Measurements from ENCODE around the gene ABCC9. TPM values are rescaled to one million over a fixed set of nuclear protein-coding genes. Genes with fewer than 3 reads are reported as not detected.

Gene ABCC9
- total RNA-seq, 3 donors from 2014 or later (not counting 1 experiment from before 2014, with no cell fraction given) = 0.02 to 0.05 TPM; not detected in 1

DNA sequence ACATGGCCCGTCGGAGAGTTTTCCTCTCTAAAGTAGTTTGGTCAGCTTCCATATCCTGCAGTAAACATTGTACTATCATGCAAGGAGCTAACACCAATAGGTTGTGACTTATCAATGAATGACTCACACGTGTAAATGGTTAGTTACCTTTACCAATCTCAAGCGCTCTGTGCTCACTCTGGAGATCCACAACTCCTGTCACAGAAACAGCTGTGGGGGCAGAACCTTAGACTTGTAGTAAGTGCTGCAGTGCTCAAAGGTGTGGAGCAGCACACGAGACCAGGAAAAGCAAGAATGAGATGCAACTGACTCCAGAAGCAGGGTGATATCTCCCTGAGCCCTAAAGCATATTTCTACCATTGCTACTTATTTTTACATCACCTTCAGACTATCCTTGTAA lies 93.0 kb downstream of the ABCC9 start:
- Histone ChIP-seq H3K27ac (ENCODE audit: low read length) (no peak overlapping the region), H3K9me3 (ENCODE audit: control insufficient read depth, insufficient read depth, low read length) (no peaks in the 10 kb centered on the region), H3K4me1 (ENCODE audit: control insufficient read depth, insufficient read depth, low read length) (no peaks in the 10 kb centered on the region), H3K27me3 (ENCODE audit: control insufficient read depth, insufficient read depth, low read length) (no peaks in the 10 kb centered on the region), H3K4me3 (ENCODE audit: low read length) (no peak overlapping the region), H3K36me3 (ENCODE audit: control insufficient read depth, insufficient read depth, low read length) (no peaks in the 10 kb centered on the region)
- 80% methylated on average over 5 of the region's 5 CpGs for WGBS (ENCODE audit: insufficient coverage)
- no peak for TF ChIP-seq CTCF (IDR thresholded peaks at IDR 0.05)
- intact Hi-C loops (cut with micrococcal nuclease) = no loop called here
- no peak for DNase-seq
- Mint-ChIP-seq H3K4me3 (no peak overlapping the region), H3K27me3 (ENCODE audit: low read depth in 2 of 2) (no peaks in the 10 kb centered on the region), H3K4me1 (no peaks in the 10 kb centered on the region), H3K27ac (no peak overlapping the region), H3K36me3 (no peaks in the 10 kb centered on the region), H3K9me3 (peaks cover 3 to 6% of the 10 kb centered on the region in 2 donors)
- ATAC-seq = no peak

DNA sequence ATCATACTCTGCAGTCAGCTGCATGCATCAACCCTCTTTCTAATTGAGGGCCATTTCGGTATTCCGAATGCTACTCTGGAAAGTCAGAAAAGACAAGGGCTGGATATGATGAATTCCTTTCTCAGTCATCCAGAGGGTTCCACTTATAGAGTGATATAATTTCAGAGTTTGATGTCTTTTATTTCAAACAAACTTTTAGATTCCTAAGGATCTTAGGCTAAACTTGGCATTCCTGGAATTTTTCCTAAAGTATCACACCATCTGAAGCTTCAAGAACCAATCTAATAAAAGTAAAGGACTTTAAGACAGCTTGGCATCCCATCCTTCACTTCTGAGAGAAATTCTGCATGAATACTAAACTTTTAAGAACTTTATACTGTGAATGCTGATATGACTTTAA lies 97.4 kb downstream of the ABCC9 start:
- intact Hi-C loops (cut with micrococcal nuclease) = no loop called here
- no peak overlapping the region for H3K4me3 ChIP-seq (ENCODE audit: low read length)
- no peaks in the 10 kb centered on the region for H3K36me3 ChIP-seq (ENCODE audit: control insufficient read depth, insufficient read depth, low read length)
- no peak for DNase-seq
- H3K9me3 ChIP-seq (ENCODE audit: control insufficient read depth, insufficient read depth, low read length) = no peaks in the 10 kb centered on the region
- Mint-ChIP-seq H3K27ac (no peak overlapping the region), H3K9me3 (peaks cover 4 to 7% of the 10 kb centered on the region in 2 donors), H3K4me1 (no peaks in the 10 kb centered on the region), H3K27me3 (ENCODE audit: low read depth in 2 of 2) (no peaks in the 10 kb centered on the region), H3K4me3 (no peak overlapping the region), H3K36me3 (no peaks in the 10 kb centered on the region)
- 88% methylated on average over 2 of the region's 2 CpGs for WGBS (ENCODE audit: insufficient coverage)
- H3K27me3 ChIP-seq (ENCODE audit: control insufficient read depth, insufficient read depth, low read length) = no peaks in the 10 kb centered on the region
- H3K4me1 ChIP-seq (ENCODE audit: control insufficient read depth, insufficient read depth, low read length) = no peaks in the 10 kb centered on the region
- TF ChIP-seq CTCF (IDR thresholded peaks at IDR 0.05) = no peak
- no peak overlapping the region for H3K27ac ChIP-seq (ENCODE audit: low read length)
- ATAC-seq = no peak

GRCh38 chr12:21839776-21840175 lies 101.5 kb downstream of the ABCC9 start:
- Histone ChIP-seq H3K27me3 (ENCODE audit: control insufficient read depth, insufficient read depth, low read length) (no peaks in the 10 kb centered on the region), H3K36me3 (ENCODE audit: control insufficient read depth, insufficient read depth, low read length) (no peaks in the 10 kb centered on the region), H3K4me1 (ENCODE audit: control insufficient read depth, insufficient read depth, low read length) (no peaks in the 10 kb centered on the region), H3K27ac (ENCODE audit: low read length) (no peak overlapping the region), H3K9me3 (ENCODE audit: control insufficient read depth, insufficient read depth, low read length) (no peaks in the 10 kb centered on the region), H3K4me3 (ENCODE audit: low read length) (no peak overlapping the region)
- H3K4me1 Mint-ChIP-seq = no peaks in the 10 kb centered on the region
- no peaks in the 10 kb centered on the region for H3K36me3 Mint-ChIP-seq
- intact Hi-C loops (cut with micrococcal nuclease) = no loop called here
- no peak overlapping the region for H3K4me3 Mint-ChIP-seq
- no peak for TF ChIP-seq CTCF (IDR thresholded peaks at IDR 0.05)
- DNase-seq = no peak
- H3K9me3 Mint-ChIP-seq = peaks cover 7 to 8% of the 10 kb centered on the region in 2 donors
- no peak overlapping the region for H3K27ac Mint-ChIP-seq
- no peaks in the 10 kb centered on the region for H3K27me3 Mint-ChIP-seq (ENCODE audit: low read depth in 2 of 2)
- ATAC-seq = no peak
- WGBS (ENCODE audit: insufficient coverage) = no CpG with 5 or more reads among the region's 1 CpG

DNA sequence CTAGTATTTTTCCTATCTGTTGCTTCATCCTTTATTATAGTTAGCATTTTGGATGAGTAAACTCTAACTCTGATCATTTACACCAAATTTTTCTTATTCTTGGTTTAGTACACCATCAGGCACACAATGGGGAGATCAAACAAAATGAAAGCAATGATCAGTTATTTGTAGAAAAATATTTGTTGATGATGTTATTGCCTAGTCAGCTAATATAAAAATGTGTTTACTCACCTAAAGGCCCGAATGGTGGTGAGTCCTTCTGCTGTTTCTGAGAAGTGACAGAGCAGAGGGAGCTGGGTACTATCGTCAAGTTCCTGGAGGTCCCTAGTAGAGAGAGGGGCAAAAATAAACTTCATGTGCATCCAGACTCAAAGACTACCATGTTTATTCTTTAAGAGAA lies 103.4 kb downstream of the ABCC9 start:
- intact Hi-C loops (cut with micrococcal nuclease) = no loop called here
- Mint-ChIP-seq H3K9me3 (peaks cover 11 to 13% of the 10 kb centered on the region in 2 donors), H3K27ac (no peak overlapping the region), H3K36me3 (no peaks in the 10 kb centered on the region), H3K4me3 (no peak overlapping the region), H3K4me1 (no peaks in the 10 kb centered on the region), H3K27me3 (ENCODE audit: low read depth in 2 of 2) (no peaks in the 10 kb centered on the region)
- H3K9me3 ChIP-seq (ENCODE audit: control insufficient read depth, insufficient read depth, low read length) = no peaks in the 10 kb centered on the region
- DNase-seq (no peak), ATAC-seq (no peak)
- no peak overlapping the region for H3K27ac ChIP-seq (ENCODE audit: low read length)
- H3K27me3 ChIP-seq (ENCODE audit: control insufficient read depth, insufficient read depth, low read length) = no peaks in the 10 kb centered on the region
- whole genome bisulfite sequencing (ENCODE audit: insufficient coverage) = 86% methylated on average over 2 of the region's 2 CpGs
- no peaks in the 10 kb centered on the region for H3K36me3 ChIP-seq (ENCODE audit: control insufficient read depth, insufficient read depth, low read length)
- H3K4me3 ChIP-seq (ENCODE audit: low read length) = no peak overlapping the region
- TF ChIP-seq CTCF (IDR thresholded peaks at IDR 0.05) = no peak
- H3K4me1 ChIP-seq (ENCODE audit: control insufficient read depth, insufficient read depth, low read length) = no peaks in the 10 kb centered on the region

Measured in natural killer cell (primary cell).